ENCODE results near the gene RTN4. TPM values are rescaled to one million over a fixed set of nuclear protein-coding genes. Genes with fewer than 3 reads are reported as not detected.

RTN4 gene
- total RNA-seq, 2 experiments from 2014 or later: 84.9 to 85.7 TPM

DNA sequence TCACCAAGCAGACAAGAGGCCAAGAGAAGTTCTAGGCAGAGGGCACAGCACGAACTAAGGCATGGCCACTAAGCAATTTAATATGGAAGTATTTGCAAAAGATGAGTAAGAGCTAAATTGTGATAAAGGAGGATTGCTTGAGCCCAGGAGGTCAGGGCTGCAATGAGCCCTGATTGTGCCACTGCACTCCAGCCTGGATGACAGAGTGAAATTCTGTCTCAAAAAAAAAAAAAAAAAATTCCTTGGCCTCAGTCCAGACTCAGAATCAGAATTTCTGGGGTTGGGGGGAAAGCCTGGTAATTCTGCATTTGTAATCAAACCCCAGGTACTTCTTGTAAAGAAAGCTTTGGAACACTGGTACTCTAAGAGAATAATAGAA is 46.8 kb upstream of the RTN4 start:
- Mint-ChIP-seq H3K4me1 (ENCODE audit: low read depth) (peaks cover 10% of the 10 kb centered on the region), H3K36me3 (ENCODE audit: low read depth) (no peaks in the 10 kb centered on the region), H3K27me3 (no peaks in the 10 kb centered on the region), H3K4me3 (no peak overlapping the region), H3K27ac (no peak overlapping the region), H3K9me3 (no peaks in the 10 kb centered on the region)
- TF ChIP-seq, protein P1, sequence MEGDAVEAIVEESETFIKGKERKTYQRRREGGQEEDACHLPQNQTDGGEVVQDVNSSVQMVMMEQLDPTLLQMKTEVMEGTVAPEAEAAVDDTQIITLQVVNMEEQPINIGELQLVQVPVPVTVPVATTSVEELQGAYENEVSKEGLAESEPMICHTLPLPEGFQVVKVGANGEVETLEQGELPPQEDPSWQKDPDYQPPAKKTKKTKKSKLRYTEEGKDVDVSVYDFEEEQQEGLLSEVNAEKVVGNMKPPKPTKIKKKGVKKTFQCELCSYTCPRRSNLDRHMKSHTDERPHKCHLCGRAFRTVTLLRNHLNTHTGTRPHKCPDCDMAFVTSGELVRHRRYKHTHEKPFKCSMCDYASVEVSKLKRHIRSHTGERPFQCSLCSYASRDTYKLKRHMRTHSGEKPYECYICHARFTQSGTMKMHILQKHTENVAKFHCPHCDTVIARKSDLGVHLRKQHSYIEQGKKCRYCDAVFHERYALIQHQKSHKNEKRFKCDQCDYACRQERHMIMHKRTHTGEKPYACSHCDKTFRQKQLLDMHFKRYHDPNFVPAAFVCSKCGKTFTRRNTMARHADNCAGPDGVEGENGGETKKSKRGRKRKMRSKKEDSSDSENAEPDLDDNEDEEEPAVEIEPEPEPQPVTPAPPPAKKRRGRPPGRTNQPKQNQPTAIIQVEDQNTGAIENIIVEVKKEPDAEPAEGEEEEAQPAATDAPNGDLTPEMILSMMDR (IDR thresholded peaks at IDR 0.05): no peak
- no peaks in the 10 kb centered on the region for H3K27me3 ChIP-seq (ENCODE audit: control insufficient read depth in 1 of 2, insufficient read depth in 2 of 2, low read length in 2 of 2)
- no peak overlapping the region for H3K27ac ChIP-seq (ENCODE audit: low read depth in 1 of 2, low read length in 2 of 2)
- ChIA-PET POLR2A (no interaction called here), CTCF (interaction anchor here (0.7 to 0.8 kb wide), 2 partner anchors 37 to 393 kb away, joined by 3 read pairs; no protein-coding TSS in a partner anchor)
- intact Hi-C loops (cut with DNase I, micrococcal nuclease): no loop called here
- H3K4me3 ChIP-seq (ENCODE audit: low read length): no peak overlapping the region
- DNase-seq (no peak), ATAC-seq (ENCODE audit: poor library complexity) (no peak)
- H3K4me1 ChIP-seq (ENCODE audit: insufficient read depth, low read length): peaks cover 5% of the 10 kb centered on the region
- no peaks in the 10 kb centered on the region for H3K9me3 ChIP-seq (ENCODE audit: control insufficient read depth in 1 of 2, insufficient read depth in 1 of 2, low read length in 2 of 2)
- no peaks in the 10 kb centered on the region for H3K36me3 ChIP-seq (ENCODE audit: insufficient read depth, low read length)

DNA sequence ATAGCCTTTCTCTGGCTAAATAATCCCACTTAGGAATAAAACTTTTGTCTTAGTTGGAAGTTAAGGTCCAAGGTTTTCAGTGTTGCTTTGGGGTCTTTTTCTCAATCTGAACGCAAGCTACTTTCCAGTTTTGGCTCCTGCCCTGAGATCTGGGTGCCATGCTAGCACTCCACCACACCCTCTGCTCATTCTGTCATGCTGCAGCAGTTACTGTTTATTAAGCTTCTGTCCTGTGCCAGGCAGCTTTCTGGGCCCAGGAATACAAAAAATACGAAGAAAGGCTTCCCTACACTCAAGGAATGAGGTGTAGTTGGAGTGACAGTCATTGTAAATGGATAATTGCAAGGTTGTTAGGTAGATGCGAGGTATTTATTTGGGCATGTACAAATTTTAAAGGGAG is 46.3 kb upstream of the RTN4 start:
- Mint-ChIP-seq H3K27me3 (no peaks in the 10 kb centered on the region), H3K27ac (no peak overlapping the region), H3K4me1 (ENCODE audit: low read depth) (peaks cover 14% of the 10 kb centered on the region), H3K36me3 (ENCODE audit: low read depth) (no peaks in the 10 kb centered on the region), H3K9me3 (no peaks in the 10 kb centered on the region), H3K4me3 (no peak overlapping the region)
- ATAC-seq (ENCODE audit: poor library complexity) (no peak), DNase-seq (no peak)
- no peaks in the 10 kb centered on the region for H3K36me3 ChIP-seq (ENCODE audit: insufficient read depth, low read length)
- ChIA-PET POLR2A (no interaction called here), CTCF (no interaction called here)
- no peaks in the 10 kb centered on the region for H3K9me3 ChIP-seq (ENCODE audit: control insufficient read depth in 1 of 2, insufficient read depth in 1 of 2, low read length in 2 of 2)
- intact Hi-C loops (cut with DNase I, micrococcal nuclease): no loop called here
- TF ChIP-seq, protein P1 (IDR thresholded peaks at IDR 0.05): no peak
- no peaks in the 10 kb centered on the region for H3K27me3 ChIP-seq (ENCODE audit: control insufficient read depth in 1 of 2, insufficient read depth in 2 of 2, low read length in 2 of 2)
- no peak overlapping the region for H3K4me3 ChIP-seq (ENCODE audit: low read length)
- H3K4me1 ChIP-seq (ENCODE audit: insufficient read depth, low read length): peaks cover 5% of the 10 kb centered on the region
- H3K27ac ChIP-seq (ENCODE audit: low read depth in 1 of 2, low read length in 2 of 2): no peak overlapping the region

DNA sequence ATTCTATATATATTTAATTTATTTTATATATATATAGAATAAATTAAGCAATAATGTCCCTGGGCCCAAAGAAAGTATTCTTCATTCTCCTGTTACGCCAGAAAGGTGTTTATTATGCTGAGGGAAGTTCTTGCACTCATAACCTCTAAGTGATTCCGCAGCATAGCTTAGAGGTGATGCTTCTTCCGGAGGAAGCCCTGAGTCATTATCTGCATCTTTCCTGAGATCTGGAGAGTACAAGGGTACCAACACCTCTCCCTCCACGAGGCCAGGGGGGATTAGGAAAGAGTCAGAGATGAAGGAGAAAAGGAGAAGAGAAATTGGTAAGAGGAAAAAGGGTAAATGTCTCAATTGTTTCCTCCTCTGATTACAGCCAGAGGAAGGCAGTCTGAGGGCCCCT is 43.1 kb upstream of the RTN4 start:
- intact Hi-C loops (cut with DNase I, micrococcal nuclease): no loop called here
- CTCF ChIA-PET: no interaction called here
- POLR2A ChIA-PET: no interaction called here
- H3K9me3 ChIP-seq (ENCODE audit: control insufficient read depth in 1 of 2, insufficient read depth in 1 of 2, low read length in 2 of 2): no peaks in the 10 kb centered on the region
- Mint-ChIP-seq H3K4me3 (no peak overlapping the region), H3K4me1 (ENCODE audit: low read depth) (peaks cover 17% of the 10 kb centered on the region), H3K27ac (no peak overlapping the region), H3K27me3 (no peaks in the 10 kb centered on the region), H3K36me3 (ENCODE audit: low read depth) (no peaks in the 10 kb centered on the region), H3K9me3 (no peaks in the 10 kb centered on the region)
- no peaks in the 10 kb centered on the region for H3K27me3 ChIP-seq (ENCODE audit: control insufficient read depth in 1 of 2, insufficient read depth in 2 of 2, low read length in 2 of 2)
- DNase-seq (no peak), ATAC-seq (ENCODE audit: poor library complexity) (no peak)
- H3K36me3 ChIP-seq (ENCODE audit: insufficient read depth, low read length): no peaks in the 10 kb centered on the region
- H3K27ac ChIP-seq (ENCODE audit: low read depth in 1 of 2, low read length in 2 of 2): no peak overlapping the region
- H3K4me3 ChIP-seq (ENCODE audit: low read length): no peak overlapping the region
- peaks cover 5% of the 10 kb centered on the region for H3K4me1 ChIP-seq (ENCODE audit: insufficient read depth, low read length)
- TF ChIP-seq, protein P1 (IDR thresholded peaks at IDR 0.05): no peak
